Measurements from ENCODE around the gene MRPL18. TPM values are rescaled to one million over a fixed set of nuclear protein-coding genes. Genes with fewer than 3 reads are reported as not detected.

The MRPL18 gene
- total RNA-seq, 4 donors from 2014 or later, result 58.0 to 107 (median 66.3) TPM

GRCh38 chr6:159800141-159800865, 10.0 kb downstream of the MRPL18 start, which contains the start of gene PNLDC1:
PNLDC1 (plus strand) TSS chr6:159800276; CDS start chr6:159800308, 32 bp downstream.
- H3K9me3 ChIP-seq, result no peaks in the 10 kb centered on the region
- TF ChIP-seq EP300 (IDR thresholded peaks at IDR 0.05) (no peak), POLR2AphosphoS5 (IDR thresholded peaks at IDR 0.05) (no peak), POLR2A (IDR thresholded peaks at IDR 0.05) (no peak), CTCF (IDR thresholded peaks at IDR 0.05) (no peak)
- ATAC-seq, result no peak
- peaks cover 0 to 51% of the 10 kb centered on the region in 2 donors for H3K36me3 ChIP-seq
- no peak within 1 kb of the TSS for H3K4me3 ChIP-seq
- H3K4me1 ChIP-seq, result peaks cover 0 to 13% (median 0%) of the 10 kb centered on the region in 3 donors
- no peak within 1 kb of the TSS for H3K27ac ChIP-seq
- H3K27me3 ChIP-seq, result no peaks in the 10 kb centered on the region
- 96% methylated on average over 8 to 10 of the region's 50 CpGs for WGBS, 2 donors (ENCODE audit: low coverage in 1 of 2)

GRCh38 chr6:159801935-159802334, 11.7 kb downstream of the MRPL18 start:
- Histone ChIP-seq H3K9me3 (no peaks in the 10 kb centered on the region), H3K27me3 (no peaks in the 10 kb centered on the region), H3K4me1 (no peaks in the 10 kb centered on the region), H3K27ac (no peak overlapping the region), H3K4me3 (no peak overlapping the region), H3K36me3 (peaks cover 0 to 40% of the 10 kb centered on the region in 2 donors)
- no peak for ATAC-seq
- 90 to 95% methylated on average over 3 to 5 of the region's 8 CpGs for WGBS, 2 donors (ENCODE audit: low coverage in 1 of 2)
- TF ChIP-seq EP300 (IDR thresholded peaks at IDR 0.05), result no peak
- no peak for TF ChIP-seq POLR2A (IDR thresholded peaks at IDR 0.05)

GRCh38 chr6:159804504-159804903, 14.2 kb downstream of the MRPL18 start:
- Histone ChIP-seq H3K4me1 (no peaks in the 10 kb centered on the region), H3K36me3 (peaks cover 0 to 14% of the 10 kb centered on the region in 2 donors), H3K4me3 (no peak overlapping the region), H3K27me3 (no peaks in the 10 kb centered on the region), H3K9me3 (no peaks in the 10 kb centered on the region), H3K27ac (no peak overlapping the region)
- ATAC-seq, result no peak
- WGBS, 2 donors (ENCODE audit: low coverage in 1 of 2), result 89% methylated on average over 10 of the region's 10 CpGs; no CpG with 5 or more reads in 1 of the 2 donors
- TF ChIP-seq POLR2A (IDR thresholded peaks at IDR 0.05) (no peak), POLR2AphosphoS5 (IDR thresholded peaks at IDR 0.05) (no peak), EP300 (IDR thresholded peaks at IDR 0.05) (no peak), CTCF (IDR thresholded peaks at IDR 0.05) (no peak)

GRCh38 chr6:159805440-159806020, 15.3 kb downstream of the MRPL18 start:
- H3K9me3 ChIP-seq, result no peaks in the 10 kb centered on the region
- TF ChIP-seq POLR2A (IDR thresholded peaks at IDR 0.05), result no peak
- no peak for TF ChIP-seq EP300 (IDR thresholded peaks at IDR 0.05)
- TF ChIP-seq POLR2AphosphoS5 (IDR thresholded peaks at IDR 0.05), result no peak
- no peak for TF ChIP-seq CTCF (IDR thresholded peaks at IDR 0.05)
- peaks cover 0 to 4% of the 10 kb centered on the region in 2 donors for H3K36me3 ChIP-seq
- H3K27me3 ChIP-seq, result no peaks in the 10 kb centered on the region
- no peak for ATAC-seq
- no peak overlapping the region for H3K4me3 ChIP-seq
- no peak overlapping the region for H3K27ac ChIP-seq
- WGBS, 2 donors (ENCODE audit: low coverage in 1 of 2), result 90 to 93% methylated on average over 3 to 5 of the region's 6 CpGs
- no peaks in the 10 kb centered on the region for H3K4me1 ChIP-seq

GRCh38 chr6:159806021-159806458, 15.8 kb downstream of the MRPL18 start:
- no peak for ATAC-seq
- Histone ChIP-seq H3K27me3 (no peaks in the 10 kb centered on the region), H3K27ac (no peak overlapping the region), H3K4me1 (no peaks in the 10 kb centered on the region), H3K4me3 (no peak overlapping the region), H3K36me3 (peaks cover 0 to 3% of the 10 kb centered on the region in 2 donors), H3K9me3 (no peaks in the 10 kb centered on the region)
- TF ChIP-seq POLR2A (IDR thresholded peaks at IDR 0.05), result no peak
- TF ChIP-seq EP300 (IDR thresholded peaks at IDR 0.05), result no peak
- TF ChIP-seq CTCF (IDR thresholded peaks at IDR 0.05), result no peak
- no peak for TF ChIP-seq POLR2AphosphoS5 (IDR thresholded peaks at IDR 0.05)
- WGBS, 2 donors (ENCODE audit: low coverage in 1 of 2), result 77 to 85% methylated on average over 4 to 8 of the region's 9 CpGs
